HL-60 (cell line): ENCODE data around the gene HS6ST3.

ENCODE experiments used
- DNase-seq, 2 experiments: peaks; one replicate each; pipeline ENCODE4 v3.0.0-alpha.2; 2010 to 2020; ENCODE audit warnings: low read depth in 1 of 2, low spot score in 1 of 2
- H3K27ac ChIP-seq: fragments of 250-450 bp; sonication (Bioruptor Pico); replicated peaks from 2 replicates; pipeline ENCODE4 v1.5.1; 2020; ENCODE audit warnings: mild to moderate bottlenecking, moderate library complexity
- H3K27me3 ChIP-seq: fragments of 250-450 bp; sonication (Bioruptor Pico); 2 replicates; pipeline ENCODE4 v1.5.1; 2021; ENCODE audit warnings: mild to moderate bottlenecking, moderate library complexity; ENCODE audit not compliant: insufficient read depth, poor library complexity, severe bottlenecking
- H3K4me3 ChIP-seq: replicated peaks from 2 replicates; pipeline ENCODE4 v1.5.1; 2011; ENCODE audit warnings: mild to moderate bottlenecking, control low read depth, low read length; ENCODE audit not compliant: insufficient read depth
- CTCF ChIP-seq: IDR thresholded peaks from one replicate; pipeline ENCODE4 v1.5.1; 2011; ENCODE audit warnings: low read length, control low read depth, inconsistent platforms; ENCODE audit not compliant: insufficient read depth
- GABPA ChIP-seq: IDR thresholded peaks from 2 replicates; pipeline ENCODE4 v1.6.1; 2012; ENCODE audit warnings: low read depth
- POLR2AphosphoS5 ChIP-seq: IDR thresholded peaks from 2 replicates; pipeline ENCODE4 v1.6.1; 2012; ENCODE audit warnings: low read depth
- REST ChIP-seq: IDR thresholded peaks from 2 replicates; pipeline ENCODE4 v1.6.1; 2012; ENCODE audit warnings: low read depth; ENCODE audit not compliant: insufficient replicate concordance
- SPI1 ChIP-seq: IDR thresholded peaks from 2 replicates; pipeline ENCODE4 v1.6.1; 2012; ENCODE audit warnings: low read depth, mild to moderate bottlenecking, borderline replicate concordance

The HS6ST3 gene

DNA sequence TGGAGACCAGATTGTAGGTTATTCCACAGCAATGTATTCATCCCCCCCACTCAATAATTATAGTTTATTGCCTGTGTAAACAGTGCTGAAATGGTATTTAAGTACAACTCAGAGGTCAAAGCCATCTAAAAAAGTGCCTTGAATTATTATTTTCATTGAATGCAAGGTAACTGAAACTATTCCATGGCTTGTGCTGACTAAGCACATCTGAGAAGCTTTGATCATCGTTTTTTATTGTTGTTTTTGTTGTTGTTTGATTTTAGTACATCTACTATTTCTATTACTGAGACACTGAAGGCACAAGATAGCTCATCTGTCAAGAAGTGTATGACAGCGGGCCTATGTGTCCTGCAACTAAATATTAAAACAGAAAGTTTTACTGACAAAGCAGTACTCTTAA, 596.4 kb downstream of the HS6ST3 start:
- no peak overlapping the region for H3K4me3 ChIP-seq
- no peak overlapping the region for H3K27ac ChIP-seq
- no peak for TF ChIP-seq SPI1
- no peak for TF ChIP-seq REST
- no peak for TF ChIP-seq POLR2AphosphoS5
- TF ChIP-seq GABPA, result no peak
- TF ChIP-seq CTCF, result no peak
- no peak for DNase-seq
- no peaks in the 10 kb centered on the region for H3K27me3 ChIP-seq

DNA sequence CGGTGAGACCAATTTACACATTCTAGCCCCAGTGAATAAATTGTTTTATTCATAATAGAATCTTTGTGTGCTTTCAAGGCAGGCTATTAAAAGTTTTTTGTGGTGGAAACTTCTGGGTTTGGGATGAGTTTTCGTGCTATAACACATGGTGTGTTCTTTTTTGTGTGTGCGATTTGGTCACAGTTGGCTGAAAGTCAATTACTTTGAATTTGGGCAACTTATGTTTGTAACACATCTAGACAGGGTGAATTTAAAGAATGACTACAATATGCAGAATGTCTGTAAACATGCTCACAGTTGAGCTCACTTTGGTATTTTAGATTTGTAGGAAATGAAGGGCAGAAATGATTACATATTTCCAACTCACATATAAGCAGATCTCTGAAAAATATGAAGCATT, 597.3 kb downstream of the HS6ST3 start:
- H3K27me3 ChIP-seq, result no peaks in the 10 kb centered on the region
- H3K4me3 ChIP-seq, result no peak overlapping the region
- TF ChIP-seq CTCF (no peak), POLR2AphosphoS5 (no peak), REST (no peak), SPI1 (no peak), GABPA (no peak)
- no peak overlapping the region for H3K27ac ChIP-seq
- DNase-seq, result no peak

GRCh38 chr13:96690998-96691397, 601.1 kb downstream of the HS6ST3 start:
- Histone ChIP-seq H3K4me3 (no peak overlapping the region), H3K27me3 (no peaks in the 10 kb centered on the region), H3K27ac (no peak overlapping the region)
- DNase-seq, result no peak
- TF ChIP-seq POLR2AphosphoS5 (no peak), REST (no peak), CTCF (no peak), SPI1 (no peak), GABPA (no peak)
